Transverse colon (tissue), 4 donors: ENCODE data around the gene SRSF6. TPM values are rescaled to one million over a fixed set of nuclear protein-coding genes. Genes with fewer than 3 reads are reported as not detected.

Experiments used
- DNase-seq: peaks from one replicate; pipeline ENCODE4 v3.0.0-alpha.2; 2019
- H3K27ac ChIP-seq, 4 donors: fragments of 200-600 bp; sonication (generic); 2 replicates each; pipeline ENCODE4 v1.5.1; 2016 to 2018; ENCODE audit warnings: inconsistent platforms in 4 of 4
- H3K27me3 ChIP-seq: fragments of 200-600 bp; sonication (generic); 2 replicates; pipeline ENCODE4 v1.5.1; 2017; ENCODE audit warnings: inconsistent platforms
- H3K36me3 ChIP-seq, 4 donors: fragments of 200-600 bp; sonication (generic); 2 replicates each; pipeline ENCODE4 v1.5.1; 2017 to 2019; ENCODE audit warnings: inconsistent platforms in 4 of 4
- H3K4me1 ChIP-seq, 4 donors: fragments of 200-600 bp; sonication (generic); 2 replicates each; pipeline ENCODE4 v1.5.1; 2017 to 2020; ENCODE audit warnings: inconsistent platforms in 4 of 4
- H3K4me3 ChIP-seq, 4 donors: fragments of 200-600 bp; sonication (generic); 1 replicate in 1 of 4; 2 replicates in 3 of 4; pipeline versions ENCODE4 v1.5.1 to v1.6.1; 2017 to 2019; ENCODE audit warnings: inconsistent platforms in 4 of 4
- H3K9me3 ChIP-seq, 2 donors: fragments of 200-600 bp; sonication (generic); 2 replicates each; pipeline ENCODE4 v1.5.1; 2017 to 2019; ENCODE audit warnings: inconsistent platforms in 2 of 2
- CTCF ChIP-seq, 5 experiments: fragments of 200-600 bp in 3 of 5; fragments of 450-650 bp in 2 of 5; sonication (generic) in 3 of 5; IDR thresholded peaks; 1 replicate in 2 of 5; 2 replicates in 3 of 5; pipeline ENCODE4 v1.5.1; 2016 to 2017; ENCODE audit warnings: antibody characterized with exemption in 5 of 5, inconsistent platforms in 3 of 5, mild to moderate bottlenecking in 2 of 5, moderate library complexity in 1 of 5
- EP300 ChIP-seq: sonication (generic); formaldehyde crosslinking; IDR thresholded peaks from one replicate; pipeline ENCODE4 v1.6.1; 2017; ENCODE audit warnings: antibody characterized with exemption, low read depth
- POLR2A ChIP-seq: fragments of 450-650 bp; IDR thresholded peaks from one replicate; pipeline ENCODE4 v1.6.1; 2016; ENCODE audit warnings: antibody characterized with exemption, mild to moderate bottlenecking, moderate library complexity
- POLR2AphosphoS5 ChIP-seq, 3 donors: sonication (generic); formaldehyde crosslinking; IDR thresholded peaks; one replicate each; pipeline ENCODE4 v1.6.1; 2016; ENCODE audit warnings: antibody characterized with exemption in 3 of 3
- WGBS, 2 donors: methylation state at CpG; one replicate each; pipeline ENCODE4 v1.1.5; 2018; ENCODE audit warnings: low coverage in 1 of 2; 5-methylcytosine and 5-hydroxymethylcytosine counted together
- in situ Hi-C, 4 donors: fragments of 200-750 bp; cut with MboI; loops; one replicate each; pipeline versions ENCODE4 v1.15.0 to v1.15.1; 2017; ENCODE audit warnings: low sequenced_read_pairs in 3 of 4, low pct_ligation_motif_present in 1 of 4, low pct_unique_long_range_greater_than_20kb in 1 of 4
- intact Hi-C: fragments of 100-400 bp; cut with DNase I; formaldehyde crosslinking; loops from one replicate; pipeline ENCODE4 v1.15.1; 2023; ENCODE audit warnings: low total_unique reads
- total RNA-seq, 4 donors: library from RNA; depleted of rRNA; stranded (reverse); fragments of >200 nt; gene quantifications; one replicate each; pipeline ENCODE4 v1.1.0, GENCODE V29; 2016

Gene SRSF6
- total RNA-seq, 4 donors from 2014 or later = 48.3 to 194 (median 70.1) TPM

- Histone ChIP-seq H3K4me3 (no peak overlapping the region), H3K27ac (no peak overlapping the region), H3K4me1 (peaks cover 0 to 13% (median 1%) of the 10 kb centered on the region in 4 donors), H3K27me3 (no peaks in the 10 kb centered on the region), H3K36me3 (no peaks in the 10 kb centered on the region), H3K9me3 (no peaks in the 10 kb centered on the region)
- TF ChIP-seq POLR2AphosphoS5 (IDR thresholded peaks at IDR 0.05) (no peak), CTCF (IDR thresholded peaks at IDR 0.05) (no peak), EP300 (no peak), POLR2A (no peak)
- 76 to 81% methylated on average over 9 to 11 of the region's 11 CpGs for WGBS, 2 donors
- intact Hi-C loops (no loop called here), in situ Hi-C loops (loop anchor here in 1 of 4 donors (25.0 kb wide), 1 partner anchor 614 kb away; no protein-coding TSS in a partner anchor)
- DNase-seq = no peak
These were observed 15.1 kb downstream of the SRSF6 start for GRCh38 chr20:43472671-43473380.

GRCh38 chr20:43473381-43473704 is 15.6 kb downstream of the SRSF6 start:
- TF ChIP-seq POLR2A = no peak
- no peak for TF ChIP-seq CTCF (IDR thresholded peaks at IDR 0.05)
- no peak for TF ChIP-seq POLR2AphosphoS5 (IDR thresholded peaks at IDR 0.05)
- no peak for TF ChIP-seq EP300
- Histone ChIP-seq H3K27me3 (no peaks in the 10 kb centered on the region), H3K4me1 (peaks cover 0 to 13% (median 1%) of the 10 kb centered on the region in 4 donors), H3K36me3 (no peaks in the 10 kb centered on the region), H3K4me3 (no peak overlapping the region), H3K27ac (no peak overlapping the region), H3K9me3 (no peaks in the 10 kb centered on the region)
- WGBS, 2 donors = 96% methylated on average over 4 of the region's 4 CpGs; no CpG with 5 or more reads in 1 of the 2 donors
- in situ Hi-C loops = loop anchor here in 1 of 4 donors (25.0 kb wide), 1 partner anchor 614 kb away; no protein-coding TSS in a partner anchor
- intact Hi-C loops = no loop called here
- no peak for DNase-seq

- no peaks in the 10 kb centered on the region for H3K36me3 ChIP-seq
- DNase-seq = no peak
- in situ Hi-C loops = no loop called here
- H3K9me3 ChIP-seq = no peaks in the 10 kb centered on the region
- WGBS, 2 donors = 50 to 69% methylated on average over 2 to 3 of the region's 3 CpGs
- no peaks in the 10 kb centered on the region for H3K4me1 ChIP-seq
- intact Hi-C loops = no loop called here
- H3K27ac ChIP-seq = no peak overlapping the region
- H3K27me3 ChIP-seq = no peaks in the 10 kb centered on the region
- no peak overlapping the region for H3K4me3 ChIP-seq
- TF ChIP-seq POLR2AphosphoS5 (IDR thresholded peaks at IDR 0.05) (no peak), EP300 (no peak)
These were observed 19.5 kb downstream of the SRSF6 start for GRCh38 chr20:43477193-43477592.

GRCh38 chr20:43477619-43478018 is 19.9 kb downstream of the SRSF6 start:
- WGBS, 2 donors = 80 to 89% methylated on average over 3 to 4 of the region's 4 CpGs

More at GRCh38 chr20:43477619-43478018, 19.9 kb downstream of the SRSF6 start:
- no peak overlapping the region for H3K4me3 ChIP-seq
- no peaks in the 10 kb centered on the region for H3K36me3 ChIP-seq
- intact Hi-C loops (no loop called here), in situ Hi-C loops (no loop called here)
- no peak for DNase-seq
- no peaks in the 10 kb centered on the region for H3K9me3 ChIP-seq
- H3K27me3 ChIP-seq = no peaks in the 10 kb centered on the region
- H3K27ac ChIP-seq = no peak overlapping the region
- no peaks in the 10 kb centered on the region for H3K4me1 ChIP-seq
- TF ChIP-seq POLR2AphosphoS5 (IDR thresholded peaks at IDR 0.05) (no peak), EP300 (no peak), POLR2A (no peak), CTCF (IDR thresholded peaks at IDR 0.05) (no peak)
